GM19043 (cell line): ENCODE measurements around the gene AGAP1.

Experiments
- ATAC-seq: cut with Tn5 transposase; IDR thresholded peaks from one replicate; pipeline ENCODE4 v1.9.1; 2021; ENCODE audit warnings: low read depth; ENCODE audit not compliant: unreplicated experiment

Gene AGAP1

GRCh38 chr2:235546151-235546435, 52.2 kb downstream of the AGAP1 start:
- no peak for ATAC-seq

GRCh38 chr2:235546436-235546835, 52.6 kb downstream of the AGAP1 start:
- no peak for ATAC-seq

- no peak for ATAC-seq
Observed at GRCh38 chr2:235549735-235550377, 56.0 kb downstream of the AGAP1 start.

- ATAC-seq: no peak
Observed at GRCh38 chr2:235550378-235550760, 56.5 kb downstream of the AGAP1 start.

GRCh38 chr2:235550946-235551345, 57.1 kb downstream of the AGAP1 start:
- ATAC-seq: no peak

GRCh38 chr2:235551965-235552364, 58.1 kb downstream of the AGAP1 start:
- ATAC-seq: no peak

GRCh38 chr2:235552671-235553070, 58.8 kb downstream of the AGAP1 start:
- ATAC-seq: no peak

GRCh38 chr2:235553291-235553690, 59.4 kb downstream of the AGAP1 start:
- no peak for ATAC-seq

- no peak for ATAC-seq
Observed at GRCh38 chr2:235553696-235554100, 59.9 kb downstream of the AGAP1 start.

GRCh38 chr2:235554385-235554784, 60.5 kb downstream of the AGAP1 start:
- no peak for ATAC-seq

GRCh38 chr2:235554936-235555335, 61.1 kb downstream of the AGAP1 start:
- no peak for ATAC-seq

- ATAC-seq: no peak
Observed at GRCh38 chr2:235555371-235555770, 61.5 kb downstream of the AGAP1 start.

- ATAC-seq: no peak
Observed at GRCh38 chr2:235556086-235556485, 62.2 kb downstream of the AGAP1 start.

- no peak for ATAC-seq
Observed at GRCh38 chr2:235556901-235557300, 63.1 kb downstream of the AGAP1 start.

- ATAC-seq: no peak
Observed at GRCh38 chr2:235557903-235558302, 64.1 kb downstream of the AGAP1 start.

GRCh38 chr2:235558572-235558971, 64.7 kb downstream of the AGAP1 start:
- no peak for ATAC-seq

- no peak for ATAC-seq
Observed at GRCh38 chr2:235560345-235560744, 66.5 kb downstream of the AGAP1 start.

- no peak for ATAC-seq
Observed at GRCh38 chr2:235561450-235561849, 67.6 kb downstream of the AGAP1 start.

GRCh38 chr2:235562065-235562747, 68.4 kb downstream of the AGAP1 start:
- no peak for ATAC-seq

GRCh38 chr2:235563056-235563910, 69.4 kb downstream of the AGAP1 start:
- no peak for ATAC-seq

GRCh38 chr2:235564066-235564465, 70.2 kb downstream of the AGAP1 start:
- no peak for ATAC-seq
